ENCODE results near the gene IRF1.

IRF1 gene

GRCh38 chr5:132472431-132472830, 18.1 kb downstream of the IRF1 start:
- Histone ChIP-seq H4K91ac (ENCODE audit: low read length) (no peak overlapping the region), H3K14ac (ENCODE audit: low read length in 2 of 2) (no peak overlapping the region), H3K27ac (ENCODE audit: low read length, poor library complexity, severe bottlenecking) (peak overlapping the region; percentile 65), H4K8ac (ENCODE audit: low read length) (no peak overlapping the region), H3K9me3 (ENCODE audit: control insufficient read depth, low read length) (no peaks in the 10 kb centered on the region), H3K9ac (ENCODE audit: low read length) (no peak overlapping the region), H3K4me1 (ENCODE audit: control insufficient read depth, insufficient read depth, low read depth, low read length) (peaks cover 37% of the 10 kb centered on the region), H3K79me1 (replicated peaks; ENCODE audit: low read length, poor library complexity, severe bottlenecking) (peaks cover 6% of the 10 kb centered on the region), H3K4me2 (ENCODE audit: low read length, poor library complexity, severe bottlenecking) (no peak overlapping the region), H2BK15ac (ENCODE audit: low read depth, poor library complexity, severe bottlenecking) (no peak overlapping the region), H3K27me3 (ENCODE audit: control insufficient read depth in 1 of 2, insufficient read depth in 1 of 2, low read length in 2 of 2) (no peaks in the 10 kb centered on the region), H3K36me3 (ENCODE audit: control insufficient read depth in 1 of 2, insufficient read depth in 2 of 2, low read depth in 1 of 2, low read length in 2 of 2) (peaks cover 0 to under 1% of the 10 kb centered on the region in 2 experiments), H2BK120ac (ENCODE audit: low read depth, low read length) (no peak overlapping the region), H3K23ac (ENCODE audit: low read length in 2 of 2) (no peak overlapping the region), H2AK5ac (ENCODE audit: low read length, severe bottlenecking) (no peak overlapping the region), H3K18ac (ENCODE audit: low read depth in 1 of 2, low read length in 2 of 2) (no peak overlapping the region), H2BK12ac (ENCODE audit: low read length in 2 of 2) (no peak overlapping the region), H2BK5ac (ENCODE audit: low read depth, low read length, poor library complexity, severe bottlenecking) (no peak overlapping the region), H3K4ac (ENCODE audit: low read depth in 1 of 2, low read length in 2 of 2) (no peak overlapping the region), H3K4me3 (ENCODE audit: insufficient read depth in 1 of 2, low read depth in 1 of 2, low read length in 2 of 2) (no peak overlapping the region), H2AFZ (ENCODE audit: low read depth, low read length) (no peak overlapping the region)
- WGBS = 92% methylated on average over 6 of the region's 8 CpGs
- DNase-seq = no peak

GRCh38 chr5:132471944-132472343, 18.6 kb downstream of the IRF1 start:
- no peaks in the 10 kb centered on the region for H3K9me3 ChIP-seq (ENCODE audit: control insufficient read depth, low read length)
- peak overlapping the region; percentile 44 for H4K91ac ChIP-seq (ENCODE audit: low read length)
- no peak overlapping the region for H2BK120ac ChIP-seq (ENCODE audit: low read depth, low read length)
- no peak overlapping the region for H2AFZ ChIP-seq (ENCODE audit: low read depth, low read length)
- H3K4me2 ChIP-seq (ENCODE audit: low read length, poor library complexity, severe bottlenecking) = no peak overlapping the region
- H3K36me3 ChIP-seq (ENCODE audit: control insufficient read depth in 1 of 2, insufficient read depth in 2 of 2, low read depth in 1 of 2, low read length in 2 of 2) = peaks cover 0 to 4% of the 10 kb centered on the region in 2 experiments
- peaks cover 38% of the 10 kb centered on the region for H3K4me1 ChIP-seq (ENCODE audit: control insufficient read depth, insufficient read depth, low read depth, low read length)
- 96% methylated on average over 6 of the region's 7 CpGs for WGBS
- no peak overlapping the region for H3K4me3 ChIP-seq (ENCODE audit: insufficient read depth in 1 of 2, low read depth in 1 of 2, low read length in 2 of 2)
- peak overlapping the region; percentile 65 for H3K27ac ChIP-seq (ENCODE audit: low read length, poor library complexity, severe bottlenecking)
- peak overlapping the region; percentile 20 to 90 for H2BK12ac ChIP-seq (ENCODE audit: low read length in 2 of 2)
- H3K9ac ChIP-seq (ENCODE audit: low read length) = no peak overlapping the region
- H3K79me1 ChIP-seq (replicated peaks; ENCODE audit: low read length, poor library complexity, severe bottlenecking) = peaks cover 6% of the 10 kb centered on the region
- DNase-seq = peak; percentile 21
- peak overlapping the region in 1 of 2 experiments; percentile 89 for H3K18ac ChIP-seq (ENCODE audit: low read depth in 1 of 2, low read length in 2 of 2)
- peak overlapping the region; percentile 21 for H4K8ac ChIP-seq (ENCODE audit: low read length)
- H2AK5ac ChIP-seq (ENCODE audit: low read length, severe bottlenecking) = peak overlapping the region; percentile 23
- H2BK5ac ChIP-seq (ENCODE audit: low read depth, low read length, poor library complexity, severe bottlenecking) = no peak overlapping the region
- no peak overlapping the region for H3K14ac ChIP-seq (ENCODE audit: low read length in 2 of 2)
- H3K27me3 ChIP-seq (ENCODE audit: control insufficient read depth in 1 of 2, insufficient read depth in 1 of 2, low read length in 2 of 2) = no peaks in the 10 kb centered on the region
- H3K4ac ChIP-seq (ENCODE audit: low read depth in 1 of 2, low read length in 2 of 2) = peak overlapping the region in 1 of 2 experiments; percentile 60
- H2BK15ac ChIP-seq (ENCODE audit: low read depth, poor library complexity, severe bottlenecking) = no peak overlapping the region
- no peak overlapping the region for H3K23ac ChIP-seq (ENCODE audit: low read length in 2 of 2)

GRCh38 chr5:132471151-132471907, 19.2 kb downstream of the IRF1 start:
- Histone ChIP-seq H3K4me2 (ENCODE audit: low read length, poor library complexity, severe bottlenecking) (no peak overlapping the region), H2AFZ (ENCODE audit: low read depth, low read length) (no peak overlapping the region), H3K27me3 (ENCODE audit: control insufficient read depth in 1 of 2, insufficient read depth in 1 of 2, low read length in 2 of 2) (no peaks in the 10 kb centered on the region), H2BK15ac (ENCODE audit: low read depth, poor library complexity, severe bottlenecking) (no peak overlapping the region), H3K18ac (ENCODE audit: low read depth in 1 of 2, low read length in 2 of 2) (peak overlapping the region; percentile 76 to 79), H4K8ac (ENCODE audit: low read length) (no peak overlapping the region), H3K79me1 (replicated peaks; ENCODE audit: low read length, poor library complexity, severe bottlenecking) (peaks cover 6% of the 10 kb centered on the region), H3K36me3 (ENCODE audit: control insufficient read depth in 1 of 2, insufficient read depth in 2 of 2, low read depth in 1 of 2, low read length in 2 of 2) (peaks cover 0 to 4% of the 10 kb centered on the region in 2 experiments), H3K4me3 (ENCODE audit: insufficient read depth in 1 of 2, low read depth in 1 of 2, low read length in 2 of 2) (no peak overlapping the region), H3K9ac (ENCODE audit: low read length) (no peak overlapping the region), H2AK5ac (ENCODE audit: low read length, severe bottlenecking) (peak overlapping the region; percentile 7), H3K4ac (ENCODE audit: low read depth in 1 of 2, low read length in 2 of 2) (no peak overlapping the region), H2BK12ac (ENCODE audit: low read length in 2 of 2) (peak overlapping the region; percentile 90 to 95), H2BK5ac (ENCODE audit: low read depth, low read length, poor library complexity, severe bottlenecking) (no peak overlapping the region), H4K91ac (ENCODE audit: low read length) (no peak overlapping the region), H3K9me3 (ENCODE audit: control insufficient read depth, low read length) (no peaks in the 10 kb centered on the region), H3K14ac (ENCODE audit: low read length in 2 of 2) (no peak overlapping the region), H3K27ac (ENCODE audit: low read length, poor library complexity, severe bottlenecking) (peak overlapping the region; percentile 65), H2BK120ac (ENCODE audit: low read depth, low read length) (no peak overlapping the region), H3K23ac (ENCODE audit: low read length in 2 of 2) (no peak overlapping the region), H3K4me1 (ENCODE audit: control insufficient read depth, insufficient read depth, low read depth, low read length) (peaks cover 44% of the 10 kb centered on the region)
- peak; percentile 19 for DNase-seq
- 75% methylated on average over 2 of the region's 2 CpGs for WGBS

GRCh38 chr5:132470596-132470995, 20.0 kb downstream of the IRF1 start:
- peaks cover 45% of the 10 kb centered on the region for H3K4me1 ChIP-seq (ENCODE audit: control insufficient read depth, insufficient read depth, low read depth, low read length)
- DNase-seq = no peak
- H3K4me2 ChIP-seq (ENCODE audit: low read length, poor library complexity, severe bottlenecking) = no peak overlapping the region
- H3K27ac ChIP-seq (ENCODE audit: low read length, poor library complexity, severe bottlenecking) = peak overlapping the region; percentile 22
- peak overlapping the region; percentile 76 to 83 for H3K18ac ChIP-seq (ENCODE audit: low read depth in 1 of 2, low read length in 2 of 2)
- no peak overlapping the region for H2BK120ac ChIP-seq (ENCODE audit: low read depth, low read length)
- H3K36me3 ChIP-seq (ENCODE audit: control insufficient read depth in 1 of 2, insufficient read depth in 2 of 2, low read depth in 1 of 2, low read length in 2 of 2) = peaks cover 0 to 4% of the 10 kb centered on the region in 2 experiments
- no peak overlapping the region for H2BK5ac ChIP-seq (ENCODE audit: low read depth, low read length, poor library complexity, severe bottlenecking)
- H4K8ac ChIP-seq (ENCODE audit: low read length) = peak overlapping the region; percentile 59
- WGBS = 100% methylated on average over 1 of the region's 1 CpG
- peak overlapping the region; percentile 89 for H2AK5ac ChIP-seq (ENCODE audit: low read length, severe bottlenecking)
- H3K27me3 ChIP-seq (ENCODE audit: control insufficient read depth in 1 of 2, insufficient read depth in 1 of 2, low read length in 2 of 2) = no peaks in the 10 kb centered on the region
- H3K4ac ChIP-seq (ENCODE audit: low read depth in 1 of 2, low read length in 2 of 2) = peak overlapping the region; percentile 71 to 83
- H2BK12ac ChIP-seq (ENCODE audit: low read length in 2 of 2) = peak overlapping the region; percentile 91 to 95
- H3K4me3 ChIP-seq (ENCODE audit: insufficient read depth in 1 of 2, low read depth in 1 of 2, low read length in 2 of 2) = no peak overlapping the region
- no peak overlapping the region for H3K9ac ChIP-seq (ENCODE audit: low read length)
- H3K14ac ChIP-seq (ENCODE audit: low read length in 2 of 2) = no peak overlapping the region
- H3K23ac ChIP-seq (ENCODE audit: low read length in 2 of 2) = no peak overlapping the region
- H2AFZ ChIP-seq (ENCODE audit: low read depth, low read length) = no peak overlapping the region
- H3K79me1 ChIP-seq (replicated peaks; ENCODE audit: low read length, poor library complexity, severe bottlenecking) = peaks cover 7% of the 10 kb centered on the region
- peak overlapping the region; percentile 60 for H2BK15ac ChIP-seq (ENCODE audit: low read depth, poor library complexity, severe bottlenecking)
- peak overlapping the region; percentile 90 for H4K91ac ChIP-seq (ENCODE audit: low read length)
- H3K9me3 ChIP-seq (ENCODE audit: control insufficient read depth, low read length) = no peaks in the 10 kb centered on the region
